Astrocyte (in vitro differentiated cells and primary cell): ENCODE data around the gene ACTN4.

Source experiments
- CTCF ChIP-seq: IDR thresholded peaks from 2 replicates; pipeline ENCODE4 v1.5.1; 2011; ENCODE audit warnings: low read depth, mild to moderate bottlenecking, inconsistent platforms, low read length, moderate library complexity; ENCODE audit not compliant: insufficient read depth
- EZH2 ChIP-seq: IDR thresholded peaks from 2 replicates; pipeline ENCODE4 v1.6.1; 2012; ENCODE audit warnings: mild to moderate bottlenecking, low read length, inconsistent platforms; ENCODE audit not compliant: insufficient read depth

GRCh38 chr19:38731654-38732301 lies 84.3 kb downstream of the ACTN4 start:
- TF ChIP-seq CTCF (no peak), EZH2 (no peak)
